ENCODE measurements around the gene DOP1B.
"Not testable (repeated sequence)": the region's sequence is repeated elsewhere in the genome, so short reads cannot be mapped to it uniquely, and the experiment has no call there.

Gene DOP1B, protein sequence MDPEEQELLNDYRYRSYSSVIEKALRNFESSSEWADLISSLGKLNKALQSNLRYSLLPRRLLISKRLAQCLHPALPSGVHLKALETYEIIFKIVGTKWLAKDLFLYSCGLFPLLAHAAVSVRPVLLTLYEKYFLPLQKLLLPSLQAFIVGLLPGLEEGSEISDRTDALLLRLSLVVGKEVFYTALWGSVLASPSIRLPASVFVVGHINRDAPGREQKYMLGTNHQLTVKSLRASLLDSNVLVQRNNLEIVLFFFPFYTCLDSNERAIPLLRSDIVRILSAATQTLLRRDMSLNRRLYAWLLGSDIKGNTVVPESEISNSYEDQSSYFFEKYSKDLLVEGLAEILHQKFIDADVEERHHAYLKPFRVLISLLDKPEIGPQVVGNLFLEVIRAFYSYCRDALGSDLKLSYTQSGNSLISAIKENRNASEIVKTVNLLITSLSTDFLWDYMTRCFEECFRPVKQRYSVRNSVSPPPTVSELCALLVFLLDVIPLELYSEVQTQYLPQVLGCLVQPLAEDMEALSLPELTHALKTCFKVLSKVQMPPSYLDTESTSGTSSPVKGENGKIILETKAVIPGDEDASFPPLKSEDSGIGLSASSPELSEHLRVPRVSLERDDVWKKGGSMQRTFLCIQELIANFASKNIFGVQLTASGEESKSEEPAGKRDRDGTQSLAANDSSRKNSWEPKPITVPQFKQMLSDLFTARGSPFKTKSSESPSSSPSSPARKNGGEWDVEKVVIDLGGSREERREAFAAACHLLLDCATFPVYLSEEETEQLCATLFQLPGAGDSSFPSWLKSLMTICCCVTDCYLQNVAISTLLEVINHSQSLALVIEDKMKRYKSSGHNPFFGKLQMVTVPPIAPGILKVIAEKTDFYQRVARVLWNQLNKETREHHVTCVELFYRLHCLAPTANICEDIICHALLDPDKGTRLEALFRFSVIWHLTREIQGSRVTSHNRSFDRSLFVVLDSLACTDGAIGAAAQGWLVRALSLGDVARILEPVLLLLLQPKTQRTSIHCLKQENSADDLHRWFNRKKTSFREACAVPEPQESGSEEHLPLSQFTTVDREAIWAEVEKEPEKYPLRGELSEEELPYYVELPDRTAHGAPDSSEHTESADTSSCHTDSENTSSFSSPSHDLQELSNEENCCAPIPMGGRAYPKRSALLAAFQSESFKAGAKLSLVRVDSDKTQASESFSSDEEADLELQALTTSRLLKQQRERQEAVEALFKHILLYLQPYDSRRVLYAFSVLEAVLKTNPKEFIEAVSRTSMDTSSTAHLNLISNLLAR (N-terminal part only)

GRCh38 chr21:36156815-36157670, at the start of gene DOP1B:
Gene DOP1B, plus strand, starts transcription at chr21:36156824. Its CDS starts 7,910 bp downstream, at chr21:36164734.
- DNase-seq (ENCODE audit: low read depth, low spot score): no peak

- no peak for DNase-seq (ENCODE audit: low read depth, low spot score)
Measured at GRCh38 chr21:36109868-36110267, 46.8 kb upstream of the DOP1B start.

DNA sequence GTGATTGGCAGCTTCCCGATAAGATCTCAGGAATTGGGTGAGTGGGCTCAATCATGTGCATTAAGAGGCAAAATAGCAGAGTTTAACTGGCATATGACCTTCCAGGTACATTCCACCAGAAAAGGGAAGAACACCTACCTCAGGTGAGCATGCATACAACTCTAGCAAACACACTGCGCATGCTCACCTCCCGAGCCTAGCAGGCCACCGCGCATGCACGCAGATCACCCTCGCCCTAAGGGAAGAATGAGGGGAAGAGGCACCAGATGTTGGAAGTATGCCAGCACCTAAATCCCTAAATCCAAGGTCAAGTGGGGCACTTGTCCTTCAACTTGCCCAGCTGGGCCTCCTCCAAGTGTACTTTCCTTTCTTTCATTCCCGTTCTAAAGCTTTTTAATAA, 45.4 kb upstream of the DOP1B start:
- no peak for DNase-seq (ENCODE audit: low read depth, low spot score)

- no peak for DNase-seq (ENCODE audit: low read depth, low spot score)
Measured at GRCh38 chr21:36113647-36114428, 42.8 kb upstream of the DOP1B start.

DNA sequence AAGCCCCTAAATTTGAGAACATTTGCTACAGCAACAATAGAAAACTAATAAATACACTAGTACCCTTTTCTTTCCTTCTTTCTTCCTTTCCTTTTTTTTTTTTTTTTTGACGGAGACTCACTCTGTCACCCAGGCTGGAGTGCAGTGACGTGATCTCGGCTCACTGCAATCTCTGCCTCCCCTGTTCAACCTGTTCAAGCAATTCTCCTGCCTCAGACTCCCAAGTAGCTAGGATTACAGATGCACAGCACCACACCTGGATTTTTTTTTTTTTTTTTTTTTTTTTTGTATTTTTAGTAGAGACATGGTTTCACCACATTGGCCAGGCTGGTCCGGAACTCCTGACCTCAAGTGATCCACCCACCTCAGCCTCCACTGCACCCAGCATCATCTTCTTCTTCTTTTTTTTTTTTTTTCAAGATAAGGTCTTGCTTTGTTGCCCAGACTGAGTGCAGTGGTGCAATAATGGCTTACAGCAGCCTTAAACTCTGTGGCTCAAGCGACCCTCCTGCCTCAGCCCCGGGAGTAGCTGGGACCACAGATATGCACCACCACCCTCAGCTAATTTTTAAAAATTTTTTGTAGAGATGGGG, 41.4 kb upstream of the DOP1B start:
- DNase-seq (ENCODE audit: low read depth, low spot score): no peak

GRCh38 chr21:36117286-36117741, 39.3 kb upstream of the DOP1B start:
- no peak for DNase-seq (ENCODE audit: low read depth, low spot score)

DNA sequence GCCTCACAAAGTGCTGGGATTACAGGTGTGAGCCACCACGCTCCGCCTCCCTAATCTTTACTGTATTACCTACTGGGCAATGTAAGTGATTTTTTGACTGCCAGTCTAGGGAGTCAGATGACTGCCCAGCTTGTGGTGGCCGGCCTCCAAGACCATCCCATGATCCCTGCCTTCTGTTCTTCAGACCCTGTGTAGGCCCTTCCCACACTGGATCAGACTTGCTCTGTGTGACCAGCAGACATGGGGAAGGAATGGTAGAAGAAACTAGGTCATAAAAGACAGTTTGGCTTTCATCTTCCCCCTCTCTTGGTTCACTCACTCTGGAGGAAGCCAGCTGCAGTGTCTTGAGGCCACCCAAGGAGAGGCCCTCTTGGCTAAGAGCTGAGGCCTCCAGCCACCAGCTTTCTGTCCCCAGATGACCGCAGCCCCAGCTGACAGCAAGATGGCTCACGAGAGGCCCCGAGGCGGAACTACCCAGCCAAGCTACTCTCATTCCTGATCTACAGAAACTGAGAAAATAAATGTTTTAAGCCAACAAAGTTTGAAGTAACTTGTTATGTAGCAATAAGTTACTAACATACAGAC, 36.2 kb upstream of the DOP1B start:
- no peak for DNase-seq (ENCODE audit: low read depth, low spot score)

GRCh38 chr21:36122977-36123376, 33.6 kb upstream of the DOP1B start:
- no peak for DNase-seq (ENCODE audit: low read depth, low spot score)

DNA sequence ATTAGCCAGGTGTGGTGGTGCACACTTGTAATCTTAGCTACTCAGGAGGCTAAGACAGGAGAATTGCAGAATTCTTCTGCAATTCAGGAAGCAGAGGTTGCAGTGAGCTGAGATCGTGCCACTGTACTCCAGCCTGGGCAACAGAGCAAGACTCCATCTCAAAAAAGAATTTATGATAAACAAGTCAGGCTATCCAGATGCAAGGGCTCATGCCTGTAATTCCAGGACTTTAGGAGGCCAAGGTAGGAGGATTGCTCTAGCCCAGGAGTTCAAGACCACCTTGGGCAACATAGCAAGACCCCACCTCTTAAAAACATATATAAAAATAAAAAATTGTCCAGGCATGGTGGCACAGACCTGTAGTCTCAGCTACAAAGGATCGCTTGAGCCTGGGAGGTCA, 32.2 kb upstream of the DOP1B start:
- DNase-seq (ENCODE audit: low read depth, low spot score): no peak

DNA sequence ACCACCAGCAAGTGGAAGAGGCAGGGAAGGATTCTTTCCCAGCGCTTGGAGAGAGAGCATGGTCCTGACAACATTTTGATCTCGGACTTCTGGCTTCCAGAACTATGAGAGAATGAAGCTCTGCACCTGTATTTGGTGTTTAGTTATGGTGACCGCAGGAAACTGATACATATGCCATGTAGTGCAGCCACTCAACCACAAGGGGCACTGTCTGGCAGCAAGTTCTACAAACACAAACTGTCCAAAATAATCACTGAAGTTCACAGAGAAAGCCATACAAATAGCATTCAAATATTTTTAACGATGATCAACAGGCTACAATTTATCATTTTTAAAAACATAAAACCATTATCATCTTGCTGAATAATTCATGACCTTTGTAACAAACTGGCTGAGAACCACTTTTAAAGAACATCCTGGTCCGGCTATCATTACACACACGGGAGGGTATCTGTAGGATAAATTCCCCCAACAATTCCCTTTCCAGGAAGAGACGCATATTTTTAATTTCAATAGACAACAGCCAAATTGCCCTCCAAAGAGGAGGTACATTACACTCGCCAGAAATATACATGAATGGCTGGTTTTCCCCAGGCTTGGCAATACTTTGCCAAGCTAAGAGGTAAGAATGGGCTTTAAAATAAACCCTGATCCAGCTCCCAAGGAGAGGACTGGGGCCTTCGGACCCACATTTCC, 31.0 kb upstream of the DOP1B start:
- DNase-seq (ENCODE audit: low read depth, low spot score): no peak

DNA sequence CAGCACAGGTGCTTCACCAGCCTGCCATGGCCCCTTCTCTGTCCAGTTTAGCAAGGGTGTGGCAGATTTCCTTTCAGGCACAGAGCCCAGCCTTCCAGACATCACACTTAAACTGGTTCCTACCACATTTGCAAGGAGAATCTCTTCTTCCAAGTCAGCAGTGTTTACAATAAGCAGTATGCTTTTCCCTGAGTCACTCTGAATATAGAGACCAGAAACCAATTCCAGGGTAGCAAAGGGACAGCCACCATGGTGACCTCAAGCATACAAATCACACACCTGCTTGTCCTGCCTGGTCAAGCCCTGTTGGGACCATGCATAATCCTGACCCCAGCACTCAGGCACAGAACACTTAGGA, 30.4 kb upstream of the DOP1B start:
- DNase-seq (ENCODE audit: low read depth, low spot score): no peak

GRCh38 chr21:36126621-36127110, 30.0 kb upstream of the DOP1B start:
- DNase-seq (ENCODE audit: low read depth, low spot score): no peak

- DNase-seq (ENCODE audit: low read depth, low spot score): no peak
Measured at GRCh38 chr21:36127250-36127904, 29.2 kb upstream of the DOP1B start.

DNA sequence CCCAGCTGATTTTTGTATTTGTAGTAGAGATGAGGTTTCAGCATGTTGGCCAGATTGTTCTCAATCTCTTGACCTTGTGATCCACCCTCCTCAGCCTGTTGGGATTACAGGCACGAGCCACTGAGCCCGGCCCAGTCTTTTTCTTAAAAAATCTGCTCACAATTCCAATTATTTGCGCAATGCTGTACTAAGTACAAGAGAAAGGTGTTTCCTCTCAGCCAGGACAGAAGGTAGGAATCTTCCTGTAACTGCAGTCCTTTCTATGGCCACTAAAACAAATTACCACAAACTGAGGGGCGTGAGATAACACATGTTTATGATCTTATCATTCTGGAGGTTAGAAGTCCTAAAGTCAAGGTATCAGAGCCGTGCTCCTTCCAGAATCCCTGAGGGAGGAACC, 28.6 kb upstream of the DOP1B start:
- DNase-seq (ENCODE audit: low read depth, low spot score): no peak

GRCh38 chr21:36129219-36129618, 27.4 kb upstream of the DOP1B start:
- no peak for DNase-seq (ENCODE audit: low read depth, low spot score)

GRCh38 chr21:36130414-36130762, 26.2 kb upstream of the DOP1B start:
- DNase-seq (ENCODE audit: low read depth, low spot score): not testable (repeated sequence)

DNA sequence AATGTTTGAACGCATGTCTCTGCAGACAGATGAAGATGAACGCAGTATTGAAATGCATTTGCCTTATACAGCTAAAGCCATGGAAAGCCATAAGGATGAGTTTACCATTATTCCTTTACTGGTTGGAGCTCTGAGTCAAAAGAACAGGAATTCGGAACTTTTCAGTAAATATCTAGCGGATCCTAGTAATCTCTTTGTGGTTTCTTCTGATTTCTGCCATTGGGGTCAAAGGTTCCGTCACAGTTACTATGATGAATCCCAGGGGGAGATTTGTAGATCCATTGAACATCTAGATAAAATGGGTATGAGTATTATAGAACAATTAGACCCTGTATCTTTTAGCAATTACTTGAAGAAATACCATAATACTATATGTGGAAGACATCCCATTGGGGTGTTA, 25.8 kb upstream of the DOP1B start:
- not testable (repeated sequence) for DNase-seq (ENCODE audit: low read depth, low spot score)

DNA sequence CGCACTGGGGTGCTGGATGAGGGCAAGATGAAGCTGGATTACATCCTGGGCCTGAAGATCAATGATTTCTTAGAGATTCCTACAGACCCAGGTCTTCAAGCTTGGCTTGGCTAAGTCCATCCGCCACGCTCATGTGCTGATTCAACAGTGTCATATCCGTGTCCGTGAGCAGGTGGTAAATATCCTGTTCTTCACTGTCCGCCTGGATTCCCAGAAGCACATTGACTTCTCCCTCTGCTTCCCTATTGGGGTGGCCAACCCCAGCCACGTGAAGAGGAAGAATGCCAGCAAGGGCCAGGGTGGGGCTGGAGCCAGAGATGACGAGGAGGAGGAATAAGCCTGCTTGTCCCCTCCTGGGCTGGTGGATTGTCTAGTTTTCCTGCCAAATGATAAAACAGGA, 23.9 kb upstream of the DOP1B start:
- DNase-seq (ENCODE audit: low read depth, low spot score): no peak
